CD4-positive, alpha-beta memory T cell (primary cell): ENCODE measurements around the gene PSMD11. TPM values are rescaled to one million over a fixed set of nuclear protein-coding genes. Genes with fewer than 3 reads are reported as not detected.

Experiments used
- CTCF ChIA-PET: fragments of 350-600 bp; sonication (Branson Sonifier 250); formaldehyde crosslinking; loops from one replicate; lab custom pipeline; 2021; ENCODE audit warnings: inconsistent platforms; ENCODE audit not compliant: partially characterized antibody; lab: Charles Lee
- POLR2A ChIA-PET: fragments of 350-600 bp; sonication (Branson Sonifier 250); formaldehyde crosslinking; loops from one replicate; lab custom pipeline; 2021; ENCODE audit not compliant: partially characterized antibody; lab: Charles Lee
- DNase-seq, 5 donors: peaks; one replicate each; pipeline versions ENCODE4 v3.0.0 to v3.0.0-alpha.2; 2020 to 2022; ENCODE audit warnings: mixed read lengths in 1 of 5
- H3K27ac ChIP-seq: one replicate; pipeline ENCODE4 v1.7.0; 2013; ENCODE audit warnings: low read depth, low read length
- H3K27me3 ChIP-seq: 2 replicates; pipeline ENCODE4 v1.7.0; 2013; ENCODE audit warnings: mild to moderate bottlenecking, low read length, moderate library complexity; ENCODE audit not compliant: insufficient read depth
- H3K36me3 ChIP-seq: 2 replicates; pipeline ENCODE4 v1.7.0; 2013; ENCODE audit warnings: mild to moderate bottlenecking, low read length, moderate library complexity; ENCODE audit not compliant: insufficient read depth
- H3K4me1 ChIP-seq: 2 replicates; pipeline ENCODE4 v1.7.0; 2013; ENCODE audit warnings: mild to moderate bottlenecking, low read length, moderate library complexity; ENCODE audit not compliant: insufficient read depth
- H3K4me3 ChIP-seq, 2 donors: one replicate each; pipeline ENCODE4 v1.7.0; 2013; ENCODE audit warnings: low read length in 2 of 2, mild to moderate bottlenecking in 1 of 2
- H3K9me3 ChIP-seq, 2 donors: one replicate each; pipeline ENCODE4 v1.7.0; 2013; ENCODE audit warnings: low read length in 2 of 2, control low read depth in 1 of 2; ENCODE audit not compliant: control insufficient read depth in 1 of 2
- H3K27ac Mint-ChIP-seq, 7 donors: one replicate each; pipeline ENCODE4 v1.8.0; 2020 to 2021; ENCODE audit warnings: mixed read lengths in 7 of 7, mild to moderate bottlenecking in 6 of 7, inconsistent platforms in 3 of 7, moderate library complexity in 3 of 7
- H3K27me3 Mint-ChIP-seq, 2 donors: one replicate each; pipeline ENCODE4 v1.8.0; 2020 to 2021; ENCODE audit warnings: mixed read lengths in 2 of 2
- H3K36me3 Mint-ChIP-seq, 2 donors: one replicate each; pipeline ENCODE4 v1.8.0; 2020 to 2021; ENCODE audit warnings: mixed read lengths in 2 of 2, inconsistent platforms in 1 of 2, mild to moderate bottlenecking in 1 of 2
- H3K4me1 Mint-ChIP-seq, 4 donors: one replicate each; pipeline ENCODE4 v1.8.0; 2020 to 2021; ENCODE audit warnings: mixed read lengths in 4 of 4, mild to moderate bottlenecking in 1 of 4
- H3K4me3 Mint-ChIP-seq, 8 donors: one replicate each; pipeline ENCODE4 v1.8.0; 2020 to 2021; ENCODE audit warnings: mixed read lengths in 8 of 8, mild to moderate bottlenecking in 7 of 8, moderate library complexity in 6 of 8, inconsistent platforms in 3 of 8
- H3K9me3 Mint-ChIP-seq, 8 donors: one replicate each; pipeline ENCODE4 v1.8.0; 2020 to 2021; ENCODE audit warnings: mixed read lengths in 8 of 8, mild to moderate bottlenecking in 5 of 8, inconsistent platforms in 3 of 8, moderate library complexity in 1 of 8
- intact Hi-C: fragments of 100-400 bp; cut with micrococcal nuclease; formaldehyde crosslinking; loops from one replicate; pipeline ENCODE4 v1.15.1; 2023
- polyA plus RNA-seq, 2 donors: library from polyadenylated mRNA; unstranded; fragments of 300-500 nt; fragmentation: Illumina TruSeq; gene quantifications; one replicate each; pipeline ENCODE4 v1.2.3, GENCODE V29; 2021
- total RNA-seq, 2 experiments: library from RNA; stranded (reverse); gene quantifications; one replicate each; pipeline ENCODE4 v1.2.3, GENCODE V29; 2021

Gene PSMD11
- total and polyA plus RNA-seq, 4 experiments from 2014 or later, result 58.0 to 140 (median 103) TPM

DNA sequence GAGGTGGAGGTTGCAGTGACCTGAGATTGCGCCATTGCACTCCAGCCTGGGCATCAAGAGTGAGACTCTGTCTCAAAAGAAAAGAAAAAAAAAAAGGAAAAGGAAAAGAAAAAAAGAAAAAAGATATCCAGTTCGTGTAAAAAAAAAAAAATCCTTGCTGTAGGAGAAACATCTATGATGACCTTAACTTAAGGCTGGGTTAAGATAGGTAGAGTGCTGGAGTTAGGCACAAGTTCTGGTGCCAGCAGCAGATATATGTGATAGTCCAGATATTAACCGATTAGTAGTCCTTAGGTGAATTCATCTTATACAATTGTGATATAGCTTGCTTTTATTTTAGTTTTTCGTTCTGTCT lies 17.2 kb downstream of the PSMD11 start:
- Mint-ChIP-seq H3K27ac (peak overlapping the region in 6 of 7 donors; percentile 8 to 72 (median 46)), H3K36me3 (peaks cover 44 to 63% of the 10 kb centered on the region in 2 donors), H3K4me1 (peaks cover 17 to 26% (median 23%) of the 10 kb centered on the region in 4 donors), H3K9me3 (no peaks in the 10 kb centered on the region), H3K27me3 (no peaks in the 10 kb centered on the region), H3K4me3 (no peak overlapping the region)
- H3K4me1 ChIP-seq, result peaks cover 20% of the 10 kb centered on the region
- intact Hi-C loops, result loop anchor here (1.0 to 5.0 kb wide), 2 partner anchors 17 to 209 kb away; partner anchors contain the start of gene PSMD11
- H3K9me3 ChIP-seq, result no peaks in the 10 kb centered on the region
- H3K36me3 ChIP-seq, result peaks cover 29% of the 10 kb centered on the region
- ChIA-PET POLR2A (interaction anchor here (1.2 kb wide), 1 partner anchor 23 kb away, joined by 3 read pairs; no protein-coding TSS in a partner anchor), CTCF (interaction anchor here (0.6 to 5.9 kb wide), 34 partner anchors 11 to 416 kb away, joined by 3 to 121 read pairs (median 6); partner anchors contain the start of genes CDK5R1 and PSMD11)
- no peak overlapping the region for H3K4me3 ChIP-seq
- no peak overlapping the region for H3K27ac ChIP-seq
- no peak for DNase-seq
- no peaks in the 10 kb centered on the region for H3K27me3 ChIP-seq

DNA sequence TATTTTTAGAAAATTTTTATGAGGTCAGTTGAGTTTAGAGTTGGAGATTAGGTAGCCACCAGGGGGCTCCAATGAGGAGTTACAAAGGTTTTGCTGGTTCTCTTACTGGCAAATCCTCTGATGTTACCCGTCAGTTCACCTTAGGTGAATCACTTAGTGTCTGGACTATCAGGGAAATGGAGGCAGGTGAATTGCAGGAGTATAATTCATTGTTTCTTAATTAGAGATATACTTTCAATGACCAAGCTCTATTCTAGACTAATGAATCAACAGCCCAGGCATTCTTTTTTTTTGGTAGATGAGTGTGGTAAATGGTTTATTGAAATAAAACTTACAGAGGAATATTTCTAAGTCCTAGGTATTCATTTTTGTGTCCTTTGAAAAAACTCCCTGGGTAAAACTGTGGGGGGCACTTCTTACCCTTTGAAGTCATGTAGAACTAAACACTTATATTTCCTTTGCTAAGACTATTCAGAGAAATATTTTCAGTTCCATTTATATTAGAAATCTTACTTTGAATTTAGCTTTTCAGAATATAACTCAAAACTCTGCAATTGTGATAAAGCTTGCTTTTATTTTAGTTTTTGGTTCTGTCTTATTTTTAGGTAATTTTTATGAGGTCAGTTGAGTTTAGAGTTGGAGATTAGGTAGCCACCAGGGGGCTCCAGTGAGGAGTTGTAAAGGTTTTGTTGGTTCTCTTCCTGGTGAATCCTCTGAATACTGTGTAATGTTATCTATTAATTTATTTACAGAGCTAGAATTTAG lies 17.7 kb downstream of the PSMD11 start:
- Mint-ChIP-seq H3K9me3 (no peaks in the 10 kb centered on the region), H3K36me3 (peaks cover 45 to 65% of the 10 kb centered on the region in 2 donors)

DNA sequence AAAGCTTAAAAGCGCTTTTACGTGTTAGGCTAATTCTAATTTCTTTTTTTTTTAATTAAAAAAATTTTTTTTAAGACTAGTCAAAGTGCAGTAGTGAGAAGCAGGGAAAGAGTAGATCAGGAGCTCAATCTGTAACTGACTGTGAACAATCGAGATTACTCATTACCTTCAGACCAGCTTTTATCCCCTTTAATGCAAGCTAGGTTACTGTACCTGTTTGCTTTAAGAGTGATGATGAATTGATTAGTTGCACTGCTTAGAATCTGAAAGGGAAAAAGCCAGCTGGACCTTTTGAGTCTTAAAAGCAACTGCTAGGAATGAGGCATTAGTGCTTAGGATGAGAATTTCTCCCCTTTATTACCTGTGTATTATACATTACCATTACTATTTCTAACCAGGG lies 19.0 kb downstream of the PSMD11 start:
- DNase-seq, result no peak
- Histone ChIP-seq H3K27me3 (no peaks in the 10 kb centered on the region), H3K4me3 (no peak overlapping the region), H3K9me3 (no peaks in the 10 kb centered on the region), H3K27ac (no peak overlapping the region), H3K4me1 (peaks cover 12% of the 10 kb centered on the region), H3K36me3 (peaks cover 27% of the 10 kb centered on the region)
- no peaks in the 10 kb centered on the region for H3K27me3 Mint-ChIP-seq
- no peaks in the 10 kb centered on the region for H3K9me3 Mint-ChIP-seq
- ChIA-PET POLR2A (interaction anchor here (0.7 to 1.6 kb wide), 2 partner anchors 19 to 246 kb away, joined by 3 to 8 read pairs; partner anchors contain the start of gene PSMD11), CTCF (interaction anchor here (0.7 to 5.9 kb wide), 18 partner anchors 9 to 420 kb away, joined by 3 to 121 read pairs (median 11); partner anchors contain the start of genes CDK5R1 and PSMD11)
- H3K4me3 Mint-ChIP-seq, result no peak overlapping the region
- H3K4me1 Mint-ChIP-seq, result peaks cover 13 to 22% (median 17%) of the 10 kb centered on the region in 4 donors
- H3K36me3 Mint-ChIP-seq, result peaks cover 47 to 63% of the 10 kb centered on the region in 2 donors
- no peak overlapping the region for H3K27ac Mint-ChIP-seq
- intact Hi-C loops, result loop anchor here (5.0 kb wide), 1 partner anchor 211 kb away; no protein-coding TSS in a partner anchor

More for the DNA sequence above, 17.7 kb downstream of the PSMD11 start:
- Histone ChIP-seq H3K4me1 (peaks cover 20% of the 10 kb centered on the region), H3K27me3 (no peaks in the 10 kb centered on the region), H3K4me3 (no peak overlapping the region), H3K9me3 (no peaks in the 10 kb centered on the region), H3K27ac (no peak overlapping the region), H3K36me3 (peaks cover 29% of the 10 kb centered on the region)
- H3K27ac Mint-ChIP-seq, result peak overlapping the region in 6 of 7 donors; percentile 10 to 72 (median 48)
- H3K27me3 Mint-ChIP-seq, result no peaks in the 10 kb centered on the region
- H3K4me3 Mint-ChIP-seq, result peak overlapping the region in 2 of 8 donors; percentile 20 to 44
- POLR2A ChIA-PET, result interaction anchor here (1.2 to 1.6 kb wide), 2 partner anchors 17 to 22 kb away, joined by 3 to 8 read pairs; partner anchors contain the start of gene PSMD11
- DNase-seq, result peak; percentile 62 to 78 (median 65)
- CTCF ChIA-PET, result interaction anchor here (0.5 to 5.9 kb wide), 46 partner anchors 10 to 421 kb away, joined by 3 to 121 read pairs (median 5); partner anchors contain the start of genes CDK5R1 and PSMD11
- intact Hi-C loops, result loop anchor here (1.0 to 5.0 kb wide), 3 partner anchors 18 to 210 kb away; partner anchors contain the start of gene PSMD11
- H3K4me1 Mint-ChIP-seq, result peaks cover 16 to 29% (median 23%) of the 10 kb centered on the region in 4 donors

DNA sequence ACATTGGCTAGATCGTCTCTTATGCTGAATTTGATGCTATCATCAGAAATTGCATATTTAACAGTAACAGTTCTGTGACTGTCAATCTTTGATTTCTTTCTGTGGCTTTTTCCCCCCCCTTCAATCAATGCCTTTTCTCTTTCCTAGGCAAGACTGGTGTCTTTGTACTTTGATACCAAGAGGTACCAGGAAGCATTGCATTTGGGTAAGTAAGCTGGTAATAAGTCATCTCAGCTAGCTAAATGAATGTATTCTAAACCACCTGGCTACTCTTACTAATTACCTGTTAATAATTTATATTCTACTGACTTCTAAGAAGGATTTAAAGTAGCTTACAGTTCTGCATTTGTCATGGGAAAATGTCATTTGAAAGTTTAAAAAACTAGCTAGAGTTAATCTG lies 20.1 kb downstream of the PSMD11 start:
- Mint-ChIP-seq H3K27ac (no peak overlapping the region), H3K27me3 (no peaks in the 10 kb centered on the region), H3K36me3 (peaks cover 49 to 63% of the 10 kb centered on the region in 2 donors), H3K4me3 (no peak overlapping the region), H3K9me3 (no peaks in the 10 kb centered on the region), H3K4me1 (peaks cover 10 to 19% (median 14%) of the 10 kb centered on the region in 4 donors)
- H3K4me3 ChIP-seq, result no peak overlapping the region
- peaks cover 33% of the 10 kb centered on the region for H3K36me3 ChIP-seq
- intact Hi-C loops, result loop anchor here (5.0 kb wide), 1 partner anchor 212 kb away; no protein-coding TSS in a partner anchor
- H3K27ac ChIP-seq, result no peak overlapping the region
- H3K27me3 ChIP-seq, result no peaks in the 10 kb centered on the region
- no peak for DNase-seq
- CTCF ChIA-PET, result interaction anchor here (3.6 to 5.9 kb wide), 7 partner anchors 8 to 290 kb away, joined by 20 to 121 read pairs (median 52); partner anchors contain the start of genes CDK5R1 and PSMD11
- POLR2A ChIA-PET, result interaction anchor here (0.7 kb wide), 1 partner anchor 54 kb away, joined by 3 read pairs; no protein-coding TSS in a partner anchor
- H3K9me3 ChIP-seq, result no peaks in the 10 kb centered on the region
- peaks cover 9% of the 10 kb centered on the region for H3K4me1 ChIP-seq

DNA sequence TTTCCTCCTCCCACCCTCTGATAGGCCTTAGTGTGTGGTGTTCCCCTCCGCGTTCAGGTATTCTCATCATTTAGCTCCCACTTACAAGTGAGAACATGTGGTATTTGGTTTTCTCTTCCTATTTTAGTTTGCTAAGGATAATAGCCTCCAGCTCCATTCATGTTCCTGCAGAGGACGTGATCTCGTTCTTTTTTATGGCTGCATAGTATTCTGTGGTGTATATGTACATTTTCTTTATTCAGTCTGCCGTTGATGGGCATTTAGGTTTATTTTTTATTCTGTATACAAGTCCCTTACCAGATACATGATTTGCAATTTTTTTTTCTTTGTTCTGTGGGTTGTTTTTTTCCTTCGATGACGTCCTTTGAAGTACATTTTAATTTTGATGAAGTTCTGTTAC lies 23.6 kb downstream of the PSMD11 start:
- POLR2A ChIA-PET, result interaction anchor here (0.7 kb wide), 1 partner anchor 30 kb away, joined by 3 read pairs; no protein-coding TSS in a partner anchor
- H3K4me1 ChIP-seq, result no peaks in the 10 kb centered on the region
- Mint-ChIP-seq H3K4me1 (peaks cover 0 to 8% (median 2%) of the 10 kb centered on the region in 4 donors), H3K27ac (peak overlapping the region in 2 of 7 donors; percentile 17 to 55), H3K36me3 (peaks cover 55 to 67% of the 10 kb centered on the region in 2 donors), H3K27me3 (no peaks in the 10 kb centered on the region), H3K9me3 (no peaks in the 10 kb centered on the region), H3K4me3 (no peak overlapping the region)
- DNase-seq, result no peak
- CTCF ChIA-PET, result no interaction called here
- H3K27ac ChIP-seq, result no peak overlapping the region
- no peaks in the 10 kb centered on the region for H3K9me3 ChIP-seq
- H3K27me3 ChIP-seq, result no peaks in the 10 kb centered on the region
- H3K36me3 ChIP-seq, result peaks cover 47% of the 10 kb centered on the region
- no peak overlapping the region for H3K4me3 ChIP-seq
- intact Hi-C loops, result no loop called here

DNA sequence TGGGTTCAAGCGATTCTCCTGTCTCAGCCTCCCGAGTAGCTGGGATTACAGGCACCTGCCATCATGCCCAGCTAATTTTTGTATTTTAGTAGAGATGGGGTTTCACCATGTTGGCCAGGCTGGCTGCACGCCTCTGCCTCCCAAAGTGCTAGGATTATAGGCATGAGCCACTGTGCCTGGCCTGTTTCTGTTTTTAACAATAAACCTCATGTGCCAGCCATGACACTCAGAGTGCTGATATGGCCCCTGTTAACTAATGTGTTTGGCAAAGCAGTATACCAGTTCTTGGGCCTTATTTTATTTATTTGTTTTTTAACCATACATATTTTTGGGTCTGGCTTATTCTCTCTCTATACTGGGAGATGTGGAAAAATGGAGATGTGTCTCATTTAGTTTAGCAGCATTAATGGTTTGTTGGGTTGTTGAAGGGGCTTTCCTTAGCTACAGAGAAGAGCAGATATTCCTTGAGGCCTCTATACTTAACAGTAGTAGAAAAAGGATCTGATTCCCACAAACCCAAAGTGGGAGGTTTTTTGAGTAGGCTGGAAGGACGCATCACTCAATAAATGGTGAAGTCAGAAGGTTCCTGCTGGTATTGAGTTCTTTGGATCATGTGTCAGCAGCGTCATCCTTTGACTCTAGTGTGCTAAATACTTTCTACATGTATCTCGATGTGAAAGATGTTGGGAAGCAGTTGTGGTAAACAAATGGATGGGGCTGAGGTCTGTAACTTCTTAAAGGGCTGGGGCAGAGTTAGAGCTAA lies 26.3 kb downstream of the PSMD11 start:
- H3K36me3 Mint-ChIP-seq, result peaks cover 65 to 76% of the 10 kb centered on the region in 2 donors
- intact Hi-C loops, result no loop called here
- POLR2A ChIA-PET, result interaction anchor here (1.2 to 1.7 kb wide), 2 partner anchors 12 to 14 kb away, joined by 3 to 4 read pairs; no protein-coding TSS in a partner anchor
- no peak for DNase-seq
- Histone ChIP-seq H3K9me3 (no peaks in the 10 kb centered on the region), H3K4me3 (no peak overlapping the region), H3K36me3 (peaks cover 64% of the 10 kb centered on the region), H3K4me1 (no peaks in the 10 kb centered on the region), H3K27me3 (no peaks in the 10 kb centered on the region), H3K27ac (no peak overlapping the region)
- peak overlapping the region in 3 of 7 donors; percentile 30 to 69 (median 55) for H3K27ac Mint-ChIP-seq
- H3K27me3 Mint-ChIP-seq, result no peaks in the 10 kb centered on the region
- H3K9me3 Mint-ChIP-seq, result no peaks in the 10 kb centered on the region
- peaks cover 0 to 12% (median 5%) of the 10 kb centered on the region in 4 donors for H3K4me1 Mint-ChIP-seq
- no peak overlapping the region for H3K4me3 Mint-ChIP-seq
- CTCF ChIA-PET, result interaction anchor here (0.7 to 5.7 kb wide), 3 partner anchors 9 to 26 kb away, joined by 3 to 57 read pairs (median 4); partner anchors contain the start of gene PSMD11
